ENCODE measurements around the gene GALE.

DNA sequence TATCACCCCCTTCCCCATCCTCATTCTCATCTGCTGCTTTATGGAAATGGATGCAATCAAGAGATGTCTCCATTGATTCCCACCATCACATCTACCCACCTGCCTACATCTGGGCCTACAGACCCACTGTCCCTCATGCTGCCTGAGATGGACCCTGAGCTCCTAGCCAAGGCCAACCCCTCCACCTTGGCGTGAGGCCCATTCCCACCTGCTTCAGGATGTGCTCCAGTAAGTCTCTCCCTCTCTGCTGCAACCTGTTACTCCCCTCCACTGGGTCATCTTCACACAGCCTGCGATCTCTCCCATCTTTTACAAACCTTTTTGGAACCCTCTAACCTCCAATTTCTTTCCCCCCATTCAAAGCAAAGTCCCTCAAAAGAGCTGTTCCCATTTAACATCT, 4.5 kb upstream of the GALE start:
- TF ChIP-seq, protein P1, sequence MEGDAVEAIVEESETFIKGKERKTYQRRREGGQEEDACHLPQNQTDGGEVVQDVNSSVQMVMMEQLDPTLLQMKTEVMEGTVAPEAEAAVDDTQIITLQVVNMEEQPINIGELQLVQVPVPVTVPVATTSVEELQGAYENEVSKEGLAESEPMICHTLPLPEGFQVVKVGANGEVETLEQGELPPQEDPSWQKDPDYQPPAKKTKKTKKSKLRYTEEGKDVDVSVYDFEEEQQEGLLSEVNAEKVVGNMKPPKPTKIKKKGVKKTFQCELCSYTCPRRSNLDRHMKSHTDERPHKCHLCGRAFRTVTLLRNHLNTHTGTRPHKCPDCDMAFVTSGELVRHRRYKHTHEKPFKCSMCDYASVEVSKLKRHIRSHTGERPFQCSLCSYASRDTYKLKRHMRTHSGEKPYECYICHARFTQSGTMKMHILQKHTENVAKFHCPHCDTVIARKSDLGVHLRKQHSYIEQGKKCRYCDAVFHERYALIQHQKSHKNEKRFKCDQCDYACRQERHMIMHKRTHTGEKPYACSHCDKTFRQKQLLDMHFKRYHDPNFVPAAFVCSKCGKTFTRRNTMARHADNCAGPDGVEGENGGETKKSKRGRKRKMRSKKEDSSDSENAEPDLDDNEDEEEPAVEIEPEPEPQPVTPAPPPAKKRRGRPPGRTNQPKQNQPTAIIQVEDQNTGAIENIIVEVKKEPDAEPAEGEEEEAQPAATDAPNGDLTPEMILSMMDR (IDR thresholded peaks at IDR 0.05) = no peak
- TF ChIP-seq POLR2A (IDR thresholded peaks at IDR 0.05) = no peak
- TF ChIP-seq POLR2AphosphoS5 (IDR thresholded peaks at IDR 0.05) = no peak

Measured in prostate gland (tissue), 2 donors.